Left hindlimb (tissue), 1 donor: Measurements from ENCODE around the gene SPINK5.

Experiments used
- DNase-seq: peaks from one replicate; pipeline ENCODE4 v3.0.0-alpha.2; 2018

SPINK5 gene

GRCh38 chr5:148091991-148092964, 28.5 kb downstream of the SPINK5 start:
- no peak for DNase-seq

DNA sequence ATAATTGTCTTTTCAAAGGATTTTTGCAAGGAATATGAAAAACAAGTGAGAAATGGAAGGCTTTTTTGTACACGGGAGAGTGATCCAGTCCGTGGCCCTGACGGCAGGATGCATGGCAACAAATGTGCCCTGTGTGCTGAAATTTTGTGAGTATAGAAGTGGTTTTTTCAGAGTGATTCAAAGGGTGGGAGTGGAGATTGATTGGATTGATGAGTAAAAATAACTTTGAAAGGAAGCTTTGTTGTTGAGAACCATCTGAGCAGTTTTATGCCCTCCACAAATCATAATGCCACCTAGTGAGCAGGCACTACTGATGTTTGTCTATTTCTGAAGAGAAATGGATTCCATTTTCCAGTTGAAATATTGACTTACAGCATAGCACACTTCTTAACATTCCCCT, 30.6 kb downstream of the SPINK5 start:
- no peak for DNase-seq

DNA sequence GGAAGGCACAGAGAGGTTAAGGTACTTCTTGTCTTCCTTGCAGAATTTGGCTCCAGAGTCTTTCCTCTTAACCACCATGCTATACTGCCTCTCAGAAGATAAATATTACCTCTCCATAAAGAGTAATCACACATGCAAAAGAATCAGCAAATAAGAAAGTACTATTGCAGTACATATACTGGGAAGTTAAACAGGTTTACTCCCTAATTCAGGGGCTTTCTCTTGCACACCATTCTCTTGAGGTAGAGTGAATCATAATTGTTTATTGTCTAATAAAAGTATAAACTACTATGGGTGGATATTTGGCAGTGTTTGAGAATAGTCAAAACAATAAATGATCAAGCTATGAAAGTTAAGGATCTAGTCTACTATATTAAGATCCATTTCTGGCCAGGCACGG, 40.4 kb downstream of the SPINK5 start:
- no peak for DNase-seq

DNA sequence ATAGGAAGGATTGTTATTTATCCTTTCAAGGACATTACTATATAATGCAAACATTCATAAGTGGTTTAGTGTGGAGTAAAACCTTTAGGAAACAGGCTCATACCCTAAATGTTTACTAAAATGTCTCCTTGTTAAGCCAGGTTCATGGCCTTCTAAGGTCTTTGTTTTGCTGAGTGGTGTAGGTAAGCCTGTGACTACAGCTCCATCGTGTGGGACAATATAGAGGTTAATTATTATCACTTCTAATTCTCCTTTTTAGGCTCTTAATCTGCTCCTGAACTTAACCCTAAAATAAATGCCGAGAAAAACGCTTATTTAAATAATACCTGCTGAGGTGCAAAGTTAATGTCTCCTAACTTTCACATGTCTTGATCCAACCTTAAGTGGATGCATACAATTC, 43.8 kb downstream of the SPINK5 start:
- no peak for DNase-seq

- DNase-seq = no peak
Observed at GRCh38 chr5:148113243-148113642, 49.5 kb downstream of the SPINK5 start.

DNA sequence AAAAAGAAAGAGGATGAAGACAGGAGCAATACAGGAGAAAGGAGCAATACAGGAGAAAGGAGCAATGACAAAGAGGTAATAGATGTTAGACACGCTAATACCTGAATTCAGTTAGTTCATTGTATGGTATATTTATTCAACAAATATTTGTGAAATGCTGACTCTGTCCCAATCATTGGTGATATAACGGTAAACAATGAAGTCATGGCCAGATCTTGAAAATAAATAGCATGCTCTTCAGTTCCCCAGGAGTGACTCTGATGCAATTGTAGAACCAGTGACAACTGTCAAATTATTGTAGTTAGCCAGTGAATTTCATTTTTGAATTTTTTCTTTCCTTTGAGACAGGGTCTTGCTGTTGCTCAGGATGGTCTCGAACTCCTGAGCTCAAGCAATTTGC, 56.5 kb downstream of the SPINK5 start:
- no peak for DNase-seq

- no peak for DNase-seq
Observed at GRCh38 chr5:148125641-148126040, 61.9 kb downstream of the SPINK5 start.

DNA sequence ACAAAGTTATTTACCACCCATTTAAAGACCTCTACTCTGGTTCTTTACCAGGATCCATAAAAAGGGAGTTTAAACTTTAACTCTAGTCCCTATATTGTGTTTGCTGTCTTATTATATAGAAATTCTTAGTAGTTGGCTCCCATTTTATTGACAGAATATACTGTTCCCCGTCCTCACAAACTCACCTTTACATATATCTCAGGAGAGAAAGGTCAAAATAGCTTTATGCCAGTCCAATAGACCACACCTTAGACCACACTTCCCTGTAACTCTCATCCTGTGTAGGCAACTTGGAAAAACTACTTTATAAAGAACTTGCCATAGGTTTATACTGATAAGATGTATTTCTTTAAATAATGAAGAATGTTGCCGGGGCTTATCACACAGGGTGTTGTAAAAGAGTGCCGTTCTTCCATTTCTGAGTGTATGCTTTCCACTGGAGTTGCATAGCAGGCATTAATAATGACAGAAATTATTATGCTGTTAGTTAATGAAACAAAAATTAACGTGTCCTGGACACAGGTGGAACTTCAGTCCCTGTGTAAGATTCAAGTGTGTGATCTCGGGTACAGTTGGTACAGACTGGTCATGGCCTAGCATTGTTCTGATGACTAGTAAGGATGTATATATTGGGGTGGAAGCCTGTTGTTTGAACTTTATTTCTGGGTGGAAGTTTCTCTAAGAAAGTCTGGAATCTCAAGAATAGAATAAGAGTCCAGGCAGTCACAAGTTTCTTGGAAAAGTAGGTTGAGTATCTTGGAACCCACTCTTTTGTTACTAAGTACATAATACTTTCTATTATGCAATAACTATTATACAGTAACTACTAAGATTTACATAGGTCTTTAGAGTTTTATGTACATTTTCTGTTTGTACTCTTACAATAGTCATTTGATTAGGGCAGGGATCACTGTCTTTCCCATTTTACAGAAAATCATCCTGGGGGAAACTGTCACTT, 71.6 kb downstream of the SPINK5 start:
- no peak for DNase-seq

GRCh38 chr5:148140846-148141245, 77.1 kb downstream of the SPINK5 start:
- DNase-seq = no peak

GRCh38 chr5:148141645-148142044, 77.9 kb downstream of the SPINK5 start:
- DNase-seq = no peak

- no peak for DNase-seq
Observed at GRCh38 chr5:148145916-148146315, 82.1 kb downstream of the SPINK5 start.

GRCh38 chr5:148146487-148146886, 82.7 kb downstream of the SPINK5 start:
- no peak for DNase-seq

DNA sequence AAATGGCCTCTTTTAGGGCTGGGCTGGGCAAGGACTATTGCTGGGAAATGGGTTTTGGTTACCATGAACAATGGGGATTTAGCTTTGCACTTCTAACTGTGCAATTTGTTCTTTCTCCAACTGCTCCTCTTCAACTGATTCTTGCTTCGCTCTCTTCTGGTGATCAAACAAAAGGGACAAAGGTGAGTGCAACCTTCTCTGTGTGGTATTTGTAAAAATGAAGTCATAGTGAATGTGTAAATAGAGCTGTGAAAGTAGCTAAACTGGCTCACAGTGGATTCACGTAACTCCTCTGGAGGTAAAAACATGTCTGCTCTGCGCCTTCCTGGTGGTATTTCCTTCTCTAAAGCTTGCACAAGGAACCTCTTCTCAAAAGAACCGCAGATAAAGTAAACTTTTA, 83.6 kb downstream of the SPINK5 start:
- DNase-seq = no peak

DNA sequence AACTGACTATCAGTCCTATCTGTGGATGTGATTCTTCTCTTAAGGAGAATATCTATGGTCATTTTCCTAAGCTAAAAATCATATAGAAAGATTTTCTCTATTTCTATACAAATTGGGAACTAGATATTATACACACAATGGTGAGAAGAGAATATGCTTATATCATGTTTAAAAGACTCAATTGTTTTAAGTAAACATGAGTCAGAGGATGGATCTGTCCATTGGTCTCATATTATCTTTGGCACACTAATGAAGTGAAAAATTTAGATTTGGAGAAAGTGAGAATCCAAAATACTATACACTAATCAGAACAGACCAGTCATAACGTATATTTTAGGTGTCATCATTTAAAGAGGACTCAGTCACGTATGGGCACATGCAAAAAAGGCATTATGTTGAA, 88.1 kb downstream of the SPINK5 start:
- DNase-seq = no peak

DNA sequence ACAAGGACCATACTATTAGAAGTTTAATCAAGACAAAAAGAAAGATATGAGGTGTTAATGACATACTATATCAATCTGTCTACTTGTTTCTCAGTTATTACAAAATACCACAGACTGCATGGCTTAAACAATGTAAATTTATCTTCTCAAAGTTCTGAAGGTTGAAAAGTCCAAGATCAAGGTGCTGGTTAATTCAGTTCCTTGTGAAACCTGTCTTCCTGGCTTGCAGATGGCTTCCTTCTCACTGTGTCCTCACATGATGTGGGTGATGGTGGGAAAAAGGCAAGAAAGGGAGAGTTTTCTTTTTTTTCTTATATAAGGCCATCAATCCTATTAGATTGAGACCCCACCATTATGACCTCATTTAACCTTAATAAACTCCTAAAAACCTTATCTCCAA, 89.0 kb downstream of the SPINK5 start:
- no peak for DNase-seq

GRCh38 chr5:148156609-148157008, 92.8 kb downstream of the SPINK5 start:
- DNase-seq = no peak

GRCh38 chr5:148162038-148162437, 98.3 kb downstream of the SPINK5 start:
- DNase-seq = no peak

DNA sequence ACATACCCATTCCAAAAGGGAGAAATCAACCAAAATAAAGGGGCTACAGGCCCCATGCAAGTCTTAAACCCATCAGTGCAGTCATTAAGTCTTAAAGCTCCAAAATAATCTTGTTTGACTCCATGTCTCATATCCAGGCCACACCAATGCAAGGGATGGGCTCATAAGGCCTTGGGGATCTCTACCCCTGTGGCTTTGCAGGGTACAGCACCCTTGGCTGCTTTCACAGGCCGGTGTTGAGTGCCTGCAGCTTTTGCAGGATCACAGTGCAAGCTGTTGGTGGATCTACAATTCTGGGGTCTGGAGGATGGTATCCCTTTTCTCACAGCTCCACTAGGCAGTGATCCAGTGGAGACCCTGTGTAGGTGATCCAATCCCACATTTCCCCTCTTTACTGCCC, 99.6 kb downstream of the SPINK5 start:
- no peak for DNase-seq

DNA sequence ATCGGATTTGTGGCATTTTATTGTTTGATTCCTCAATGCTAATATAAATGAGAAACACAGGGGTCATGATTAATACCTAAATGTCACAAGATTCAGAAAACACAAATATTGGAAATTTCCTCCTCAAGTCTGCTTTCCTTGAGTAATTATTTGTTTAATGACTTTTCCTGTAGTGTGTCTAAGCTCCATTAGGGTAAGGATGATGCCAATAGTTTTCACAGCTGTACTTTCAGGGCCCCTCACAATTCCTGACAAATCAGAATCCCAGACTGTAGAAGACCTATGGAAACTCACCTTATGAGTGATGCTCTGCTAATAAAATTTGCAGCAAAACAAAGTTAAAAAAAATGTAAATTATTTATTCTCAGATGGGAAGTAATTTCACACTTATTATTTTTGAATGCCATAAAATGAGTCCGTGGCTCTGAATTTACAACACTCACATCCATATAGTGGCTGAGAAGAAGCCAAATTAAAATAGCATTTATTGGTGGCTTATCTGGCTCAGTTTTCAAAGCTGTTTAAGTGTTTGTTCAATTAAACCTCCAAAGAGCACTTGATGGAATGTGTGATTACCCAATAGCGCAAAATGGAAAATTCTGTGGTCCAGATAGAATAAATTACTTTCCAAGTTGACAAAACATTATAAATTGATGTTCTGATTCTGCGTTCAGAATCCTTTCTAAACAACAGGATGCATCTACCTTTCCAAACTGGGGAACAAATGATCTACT, 102.9 kb downstream of the SPINK5 start:
- no peak for DNase-seq

GRCh38 chr5:148168246-148168645, 104.5 kb downstream of the SPINK5 start, which contains the start of gene SPINK14:
Gene SPINK14, plus strand, starts transcription at chr5:148168546. Its CDS starts 1,187 bp downstream, at chr5:148169733.
- no peak for DNase-seq

DNA sequence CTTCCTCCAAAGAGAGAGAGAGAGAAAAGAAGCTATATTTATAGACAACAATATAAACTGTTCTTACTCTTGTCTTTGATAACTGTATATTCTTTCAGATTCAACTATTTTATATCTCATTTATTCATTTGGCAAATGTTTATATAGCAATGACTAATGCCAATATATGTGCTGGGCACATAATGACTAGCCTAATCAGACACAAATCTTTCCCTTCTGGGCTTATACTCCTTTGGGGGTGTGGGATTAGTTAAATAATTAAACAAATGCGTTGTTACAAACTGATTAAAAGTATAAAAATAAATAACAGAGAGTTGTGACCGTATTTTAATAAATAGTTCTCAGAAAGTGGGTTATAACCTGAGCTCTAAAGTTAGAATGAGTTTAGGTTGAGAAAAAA, 108.6 kb downstream of the SPINK5 start:
- DNase-seq = no peak

DNA sequence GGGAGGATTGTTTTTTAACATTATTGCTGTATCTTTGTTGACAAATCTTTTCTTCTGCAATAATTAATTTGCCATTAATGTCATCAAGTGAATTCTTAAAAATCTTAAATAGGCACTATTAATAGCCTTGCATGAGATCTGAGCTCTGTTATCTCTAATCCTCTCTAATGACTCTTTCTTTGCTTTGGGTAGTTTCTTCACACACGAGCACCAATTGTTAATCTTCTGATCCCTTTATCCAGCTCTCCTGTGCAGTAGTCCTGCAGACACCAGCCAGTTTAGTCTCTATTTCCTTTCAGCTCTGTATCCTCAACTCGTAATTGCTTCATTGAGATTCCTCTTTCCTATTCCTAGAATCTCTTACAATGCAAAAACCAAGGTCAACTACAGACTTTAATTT, 112.7 kb downstream of the SPINK5 start:
- no peak for DNase-seq

GRCh38 chr5:148177207-148177606, 113.4 kb downstream of the SPINK5 start:
- DNase-seq = no peak
